K562 (cell line): Measurements from ENCODE around the gene DCAF6. TPM values are rescaled to one million over a fixed set of nuclear protein-coding genes. Genes with fewer than 3 reads are reported as not detected.
A peak's percentile ranks its signal among the peaks of the same experiment; 100 is the strongest.

ENCODE experiments used
- DDX20 ChIP-seq: fragments of 450-650 bp; IDR thresholded peaks from 2 replicates; pipeline ENCODE4 v1.6.1; 2016; ENCODE audit warnings: missing genetic modification characterization, low read depth, mild to moderate bottlenecking, missing compliant biosample characterization, moderate library complexity
- ETS2 ChIP-seq: IDR thresholded peaks from 2 replicates; pipeline ENCODE4 v1.6.1; 2016; ENCODE audit warnings: borderline replicate concordance, missing genetic modification characterization, mild to moderate bottlenecking, moderate library complexity, missing compliant biosample characterization; ENCODE audit not compliant: poor library complexity, severe bottlenecking
- FOXJ3 ChIP-seq: sonication (generic); formaldehyde crosslinking; IDR thresholded peaks from 2 replicates; pipeline ENCODE4 v1.4.0; 2020; ENCODE audit warnings: mild to moderate bottlenecking, missing genetic modification reagents
- FOXK2 ChIP-seq, 2 experiments: fragments of 450-650 bp; IDR thresholded peaks in 1 of 2; conservative IDR thresholded peaks in 1 of 2; 2 replicates each; pipeline ENCODE4 v1.6.1; 2016; ENCODE audit warnings: low read depth in 2 of 2, mild to moderate bottlenecking in 1 of 2
- HNRNPK ChIP-seq: fragments of 200-400 bp; formaldehyde crosslinking; IDR thresholded peaks from one replicate; pipeline ENCODE4 v1.6.1; 2018; ENCODE audit warnings: mild to moderate bottlenecking, low read depth, low read length; ENCODE audit not compliant: poor library complexity, severe bottlenecking
- KHSRP ChIP-seq: fragments of 450-650 bp; IDR thresholded peaks from 2 replicates; pipeline ENCODE4 v1.6.1; 2017
- MTA1 ChIP-seq: fragments of 450-650 bp; IDR thresholded peaks from 2 replicates; pipeline ENCODE4 v1.6.1; 2017; ENCODE audit warnings: borderline replicate concordance
- NR2C1 ChIP-seq, 2 experiments: fragments of 450-650 bp; IDR thresholded peaks; 2 replicates each; pipeline ENCODE4 v1.6.1; 2017; ENCODE audit warnings: mild to moderate bottlenecking in 2 of 2, antibody characterized with exemption in 1 of 2, inconsistent platforms in 1 of 2, missing compliant biosample characterization in 1 of 2, missing genetic modification characterization in 1 of 2
- RBM39 ChIP-seq: fragments of 200-400 bp; formaldehyde crosslinking; optimal IDR thresholded peaks from 2 replicates; pipeline ENCODE3; 2018; ENCODE audit warnings: low read depth, low read length
- WHSC1 ChIP-seq: IDR thresholded peaks from one replicate; pipeline ENCODE4 v1.6.1; 2012; ENCODE audit warnings: low read length, control low read depth, inconsistent platforms
- ZNF232 ChIP-seq: sonication (generic); formaldehyde crosslinking; IDR thresholded peaks from 2 replicates; pipeline ENCODE4 v1.8.0; 2022; ENCODE audit warnings: mild to moderate bottlenecking, missing genetic modification reagents
- ZNF586 ChIP-seq: fragments of 450-650 bp; formaldehyde crosslinking; conservative IDR thresholded peaks from 2 replicates; pipeline ENCODE4 v1.4.0; 2020; ENCODE audit warnings: mild to moderate bottlenecking, moderate library complexity
- ZNF644 ChIP-seq: fragments of 200-800 bp; sonication (Bioruptor generic); IDR thresholded peaks from 2 replicates; pipeline ENCODE4 v1.6.1; 2016; ENCODE audit warnings: low read depth, missing genetic modification characterization, missing compliant biosample characterization
- ZNF79 ChIP-seq: fragments of 250-450 bp; sonication (Bioruptor Pico); IDR thresholded peaks from 2 replicates; pipeline ENCODE4 v1.4.0; 2020; ENCODE audit warnings: low read depth, mild to moderate bottlenecking, moderate library complexity
- polyA plus RNA-seq, 8 experiments: library from polyadenylated mRNA; depleted of rRNA in 4 of 8; stranded (reverse) in 5 of 8; unstranded in 3 of 8; fragments of >200 nt; fragmentation: Nextera tagmentation in 2 of 8; fragmentation: Illumina TruSeq in 1 of 8; extraction: Ambion mirVana in 2 of 8; extraction: Trizol in 1 of 8; gene quantifications; 2 replicates each; pipeline versions ENCODE4 v1.2.1 to v1.2.3, GENCODE V29; 2011 to 2014; ENCODE audit warnings: inconsistent platforms in 1 of 8, missing spikeins in 1 of 8
- total RNA-seq, 7 experiments: library from RNA; depleted of rRNA in 6 of 7; stranded (reverse); fragments of >200 nt in 6 of 7; fragmentation: Illumina TruSeq in 2 of 7; extraction: Trizol in 2 of 7; gene quantifications; 2 replicates each; pipeline versions ENCODE4 v1.2.1 to v1.2.3, GENCODE V29; 2011 to 2021; ENCODE audit warnings: low replicate concordance in 1 of 7
- TF ChIP-seq, protein P1 (sequence below): sonication (generic); formaldehyde crosslinking; IDR thresholded peaks from 2 replicates; pipeline ENCODE4 v1.8.1; 2023; ENCODE audit warnings: mild to moderate bottlenecking, missing genetic modification reagents
- TF ChIP-seq, protein P2 (sequence below): sonication (generic); formaldehyde crosslinking; IDR thresholded peaks from 2 replicates; pipeline ENCODE4 v1.8.0; 2022; ENCODE audit warnings: missing genetic modification reagents, mild to moderate bottlenecking, borderline replicate concordance
- TF ChIP-seq, protein P3 (sequence below): fragments of 250-450 bp; sonication (Bioruptor Pico); IDR thresholded peaks from 2 replicates; pipeline ENCODE4 v1.4.0; 2020
- TF ChIP-seq, protein P4 (sequence below): sonication (generic); formaldehyde crosslinking; IDR thresholded peaks from 2 replicates; pipeline ENCODE4 v1.8.1; 2022; ENCODE audit warnings: missing genetic modification reagents

DCAF6 gene
- total and polyA plus RNA-seq, 9 of the 15 experiments (the other 6 are each of a cell fraction or from before 2014, with no cell fraction given): 19.1 to 102 (median 46.3) TPM

DNA sequence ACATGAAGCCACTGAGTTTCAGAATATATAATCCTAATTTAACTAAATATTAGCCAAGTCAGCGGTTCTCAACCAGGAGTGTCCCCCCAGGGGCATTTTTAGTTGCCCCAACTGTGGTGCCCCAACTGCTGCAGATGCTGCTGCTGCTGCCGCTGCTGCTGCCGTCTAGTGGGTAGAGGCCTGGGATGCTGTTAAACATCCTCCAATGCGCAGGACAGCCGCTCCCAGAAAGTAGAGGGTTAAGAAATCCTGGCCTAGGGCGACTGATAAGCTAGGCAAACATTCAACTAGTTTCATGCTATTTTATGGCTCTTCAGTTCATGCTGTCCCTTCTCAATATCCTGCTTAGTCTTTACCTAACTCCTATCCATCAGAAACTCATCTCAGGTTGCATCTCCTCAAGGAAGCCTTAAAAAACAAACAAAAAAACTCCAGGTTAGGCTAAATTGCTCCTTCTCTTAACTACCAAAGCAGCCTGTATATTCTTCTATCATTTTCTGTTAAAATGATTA is 9.9 kb upstream of the DCAF6 start (continued):
- TF ChIP-seq, protein P1, sequence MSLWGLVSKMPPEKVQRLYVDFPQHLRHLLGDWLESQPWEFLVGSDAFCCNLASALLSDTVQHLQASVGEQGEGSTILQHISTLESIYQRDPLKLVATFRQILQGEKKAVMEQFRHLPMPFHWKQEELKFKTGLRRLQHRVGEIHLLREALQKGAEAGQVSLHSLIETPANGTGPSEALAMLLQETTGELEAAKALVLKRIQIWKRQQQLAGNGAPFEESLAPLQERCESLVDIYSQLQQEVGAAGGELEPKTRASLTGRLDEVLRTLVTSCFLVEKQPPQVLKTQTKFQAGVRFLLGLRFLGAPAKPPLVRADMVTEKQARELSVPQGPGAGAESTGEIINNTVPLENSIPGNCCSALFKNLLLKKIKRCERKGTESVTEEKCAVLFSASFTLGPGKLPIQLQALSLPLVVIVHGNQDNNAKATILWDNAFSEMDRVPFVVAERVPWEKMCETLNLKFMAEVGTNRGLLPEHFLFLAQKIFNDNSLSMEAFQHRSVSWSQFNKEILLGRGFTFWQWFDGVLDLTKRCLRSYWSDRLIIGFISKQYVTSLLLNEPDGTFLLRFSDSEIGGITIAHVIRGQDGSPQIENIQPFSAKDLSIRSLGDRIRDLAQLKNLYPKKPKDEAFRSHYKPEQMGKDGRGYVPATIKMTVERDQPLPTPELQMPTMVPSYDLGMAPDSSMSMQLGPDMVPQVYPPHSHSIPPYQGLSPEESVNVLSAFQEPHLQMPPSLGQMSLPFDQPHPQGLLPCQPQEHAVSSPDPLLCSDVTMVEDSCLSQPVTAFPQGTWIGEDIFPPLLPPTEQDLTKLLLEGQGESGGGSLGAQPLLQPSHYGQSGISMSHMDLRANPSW: no peak
- no peak for TF ChIP-seq FOXJ3
- no peak for TF ChIP-seq HNRNPK
- no peak for TF ChIP-seq KHSRP
- TF ChIP-seq, protein P2, sequence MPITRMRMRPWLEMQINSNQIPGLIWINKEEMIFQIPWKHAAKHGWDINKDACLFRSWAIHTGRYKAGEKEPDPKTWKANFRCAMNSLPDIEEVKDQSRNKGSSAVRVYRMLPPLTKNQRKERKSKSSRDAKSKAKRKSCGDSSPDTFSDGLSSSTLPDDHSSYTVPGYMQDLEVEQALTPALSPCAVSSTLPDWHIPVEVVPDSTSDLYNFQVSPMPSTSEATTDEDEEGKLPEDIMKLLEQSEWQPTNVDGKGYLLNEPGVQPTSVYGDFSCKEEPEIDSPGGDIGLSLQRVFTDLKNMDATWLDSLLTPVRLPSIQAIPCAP (CRISPR knock-in tag): no peak
- TF ChIP-seq WHSC1: no peak
- peak; percentile 54; the same call in 1 of the 2 replicates for TF ChIP-seq MTA1
- TF ChIP-seq FOXK2 (conservative IDR thresholded peaks at IDR 0.05 in 1 of 2, IDR thresholded peaks at IDR 0.05 in 1 of 2; ENCODE audit: low read depth in 2 of 2): no peak
- no peak for TF ChIP-seq ZNF586 (CRISPR knock-in tag)
- no peak for TF ChIP-seq DDX20 (tag)
- no peak for TF ChIP-seq NR2C1 (IDR thresholded peaks at IDR 0.05)
- TF ChIP-seq NR2C1 (tag; IDR thresholded peaks at IDR 0.05): no peak
- no peak for TF ChIP-seq ZNF79 (CRISPR knock-in tag)
- no peak for TF ChIP-seq RBM39
- TF ChIP-seq, protein P3, sequence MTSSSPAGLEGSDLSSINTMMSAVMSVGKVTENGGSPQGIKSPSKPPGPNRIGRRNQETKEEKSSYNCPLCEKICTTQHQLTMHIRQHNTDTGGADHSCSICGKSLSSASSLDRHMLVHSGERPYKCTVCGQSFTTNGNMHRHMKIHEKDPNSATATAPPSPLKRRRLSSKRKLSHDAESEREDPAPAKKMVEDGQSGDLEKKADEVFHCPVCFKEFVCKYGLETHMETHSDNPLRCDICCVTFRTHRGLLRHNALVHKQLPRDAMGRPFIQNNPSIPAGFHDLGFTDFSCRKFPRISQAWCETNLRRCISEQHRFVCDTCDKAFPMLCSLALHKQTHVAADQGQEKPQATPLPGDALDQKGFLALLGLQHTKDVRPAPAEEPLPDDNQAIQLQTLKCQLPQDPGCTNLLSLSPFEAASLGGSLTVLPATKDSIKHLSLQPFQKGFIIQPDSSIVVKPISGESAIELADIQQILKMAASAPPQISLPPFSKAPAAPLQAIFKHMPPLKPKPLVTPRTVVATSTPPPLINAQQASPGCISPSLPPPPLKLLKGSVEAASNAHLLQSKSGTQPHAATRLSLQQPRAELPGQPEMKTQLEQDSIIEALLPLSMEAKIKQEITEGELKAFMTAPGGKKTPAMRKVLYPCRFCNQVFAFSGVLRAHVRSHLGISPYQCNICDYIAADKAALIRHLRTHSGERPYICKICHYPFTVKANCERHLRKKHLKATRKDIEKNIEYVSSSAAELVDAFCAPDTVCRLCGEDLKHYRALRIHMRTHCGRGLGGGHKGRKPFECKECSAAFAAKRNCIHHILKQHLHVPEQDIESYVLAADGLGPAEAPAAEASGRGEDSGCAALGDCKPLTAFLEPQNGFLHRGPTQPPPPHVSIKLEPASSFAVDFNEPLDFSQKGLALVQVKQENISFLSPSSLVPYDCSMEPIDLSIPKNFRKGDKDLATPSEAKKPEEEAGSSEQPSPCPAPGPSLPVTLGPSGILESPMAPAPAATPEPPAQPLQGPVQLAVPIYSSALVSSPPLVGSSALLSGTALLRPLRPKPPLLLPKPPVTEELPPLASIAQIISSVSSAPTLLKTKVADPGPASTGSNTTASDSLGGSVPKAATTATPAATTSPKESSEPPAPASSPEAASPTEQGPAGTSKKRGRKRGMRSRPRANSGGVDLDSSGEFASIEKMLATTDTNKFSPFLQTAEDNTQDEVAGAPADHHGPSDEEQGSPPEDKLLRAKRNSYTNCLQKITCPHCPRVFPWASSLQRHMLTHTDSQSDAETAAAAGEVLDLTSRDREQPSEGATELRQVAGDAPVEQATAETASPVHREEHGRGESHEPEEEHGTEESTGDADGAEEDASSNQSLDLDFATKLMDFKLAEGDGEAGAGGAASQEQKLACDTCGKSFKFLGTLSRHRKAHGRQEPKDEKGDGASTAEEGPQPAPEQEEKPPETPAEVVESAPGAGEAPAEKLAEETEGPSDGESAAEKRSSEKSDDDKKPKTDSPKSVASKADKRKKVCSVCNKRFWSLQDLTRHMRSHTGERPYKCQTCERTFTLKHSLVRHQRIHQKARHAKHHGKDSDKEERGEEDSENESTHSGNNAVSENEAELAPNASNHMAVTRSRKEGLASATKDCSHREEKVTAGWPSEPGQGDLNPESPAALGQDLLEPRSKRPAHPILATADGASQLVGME (CRISPR knock-in tag): no peak
- TF ChIP-seq, protein P4, sequence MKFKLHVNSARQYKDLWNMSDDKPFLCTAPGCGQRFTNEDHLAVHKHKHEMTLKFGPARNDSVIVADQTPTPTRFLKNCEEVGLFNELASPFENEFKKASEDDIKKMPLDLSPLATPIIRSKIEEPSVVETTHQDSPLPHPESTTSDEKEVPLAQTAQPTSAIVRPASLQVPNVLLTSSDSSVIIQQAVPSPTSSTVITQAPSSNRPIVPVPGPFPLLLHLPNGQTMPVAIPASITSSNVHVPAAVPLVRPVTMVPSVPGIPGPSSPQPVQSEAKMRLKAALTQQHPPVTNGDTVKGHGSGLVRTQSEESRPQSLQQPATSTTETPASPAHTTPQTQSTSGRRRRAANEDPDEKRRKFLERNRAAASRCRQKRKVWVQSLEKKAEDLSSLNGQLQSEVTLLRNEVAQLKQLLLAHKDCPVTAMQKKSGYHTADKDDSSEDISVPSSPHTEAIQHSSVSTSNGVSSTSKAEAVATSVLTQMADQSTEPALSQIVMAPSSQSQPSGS (CRISPR knock-in tag): no peak
- TF ChIP-seq ETS2 (tag): no peak
- no peak for TF ChIP-seq ZNF232
- TF ChIP-seq ZNF644 (tag): no peak
